Measurements from ENCODE around the gene ARHGEF1. TPM values are rescaled to one million over a fixed set of nuclear protein-coding genes. Genes with fewer than 3 reads are reported as not detected.

ARHGEF1 gene
- total RNA-seq, 4 donors from 2014 or later, result 12.1 to 21.6 (median 15.5) TPM

DNA sequence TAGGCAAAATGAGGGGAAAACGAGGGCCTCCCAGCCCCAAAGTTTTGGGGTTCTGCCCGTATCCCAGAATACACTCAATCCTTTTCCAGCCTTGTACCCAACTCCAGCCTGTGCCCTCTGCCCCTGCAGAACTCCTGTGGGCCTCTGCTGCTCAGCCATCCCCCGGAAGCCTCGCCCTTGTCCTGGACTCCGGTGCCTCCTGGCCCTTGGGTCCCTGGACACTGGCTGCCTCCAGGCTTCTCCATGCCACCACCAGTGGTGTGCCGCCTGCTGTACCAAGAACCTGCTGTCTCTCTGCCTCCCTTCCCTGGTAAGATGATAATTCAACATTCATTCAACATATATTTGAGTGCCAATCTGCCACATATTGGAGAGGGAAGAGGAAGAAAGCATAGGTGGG lies 34.3 kb upstream of the ARHGEF1 start:
- Histone ChIP-seq H3K36me3 (no peaks in the 10 kb centered on the region), H3K9me3 (no peaks in the 10 kb centered on the region), H3K27me3 (peaks cover 0 to 3% (median 0%) of the 10 kb centered on the region in 3 donors), H3K4me3 (no peak overlapping the region), H3K4me1 (no peaks in the 10 kb centered on the region), H3K27ac (no peak overlapping the region)
- no peak for ATAC-seq
- TF ChIP-seq, protein P1, sequence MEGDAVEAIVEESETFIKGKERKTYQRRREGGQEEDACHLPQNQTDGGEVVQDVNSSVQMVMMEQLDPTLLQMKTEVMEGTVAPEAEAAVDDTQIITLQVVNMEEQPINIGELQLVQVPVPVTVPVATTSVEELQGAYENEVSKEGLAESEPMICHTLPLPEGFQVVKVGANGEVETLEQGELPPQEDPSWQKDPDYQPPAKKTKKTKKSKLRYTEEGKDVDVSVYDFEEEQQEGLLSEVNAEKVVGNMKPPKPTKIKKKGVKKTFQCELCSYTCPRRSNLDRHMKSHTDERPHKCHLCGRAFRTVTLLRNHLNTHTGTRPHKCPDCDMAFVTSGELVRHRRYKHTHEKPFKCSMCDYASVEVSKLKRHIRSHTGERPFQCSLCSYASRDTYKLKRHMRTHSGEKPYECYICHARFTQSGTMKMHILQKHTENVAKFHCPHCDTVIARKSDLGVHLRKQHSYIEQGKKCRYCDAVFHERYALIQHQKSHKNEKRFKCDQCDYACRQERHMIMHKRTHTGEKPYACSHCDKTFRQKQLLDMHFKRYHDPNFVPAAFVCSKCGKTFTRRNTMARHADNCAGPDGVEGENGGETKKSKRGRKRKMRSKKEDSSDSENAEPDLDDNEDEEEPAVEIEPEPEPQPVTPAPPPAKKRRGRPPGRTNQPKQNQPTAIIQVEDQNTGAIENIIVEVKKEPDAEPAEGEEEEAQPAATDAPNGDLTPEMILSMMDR (IDR thresholded peaks at IDR 0.05 in 4 of 5, conservative IDR thresholded peaks at IDR 0.05 in 1 of 5), result no peak
- no peak for TF ChIP-seq POLR2A (IDR thresholded peaks at IDR 0.05)
- no peak for DNase-seq
- intact Hi-C loops (cut with DNase I; ENCODE audit: low total_unique reads) (no loop called here), in situ Hi-C loops (cut with MboI; ENCODE audit: low sequenced_read_pairs in 4 of 4) (no loop called here)

DNA sequence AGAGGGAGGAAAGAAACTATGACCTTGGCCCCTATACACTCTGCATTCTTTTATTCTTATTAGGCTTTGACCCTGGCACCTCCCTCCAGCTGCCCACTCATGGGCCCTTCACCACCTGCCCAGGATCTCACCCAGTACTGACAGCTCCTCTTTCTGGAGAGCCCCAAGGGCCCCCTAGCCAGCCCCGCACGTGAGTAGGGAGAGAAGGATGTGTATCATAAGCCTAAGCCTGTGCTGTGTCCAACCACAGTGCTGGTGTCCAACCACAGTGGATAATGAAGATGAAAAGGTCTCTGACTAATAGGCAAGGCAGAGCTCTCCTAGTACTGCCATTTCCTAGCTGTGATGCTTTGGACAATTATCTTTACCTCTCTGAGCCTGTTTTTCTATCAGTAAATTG lies 33.9 kb upstream of the ARHGEF1 start:
- Histone ChIP-seq H3K9me3 (no peaks in the 10 kb centered on the region), H3K27ac (no peak overlapping the region), H3K4me1 (no peaks in the 10 kb centered on the region), H3K36me3 (no peaks in the 10 kb centered on the region), H3K27me3 (peaks cover 0 to 3% (median 0%) of the 10 kb centered on the region in 3 donors), H3K4me3 (no peak overlapping the region)
- in situ Hi-C loops (cut with MboI; ENCODE audit: low sequenced_read_pairs in 4 of 4) (no loop called here), intact Hi-C loops (cut with DNase I; ENCODE audit: low total_unique reads) (no loop called here)
- DNase-seq (no peak), ATAC-seq (no peak)
- no peak for TF ChIP-seq POLR2A (IDR thresholded peaks at IDR 0.05)
- TF ChIP-seq, protein P1 (IDR thresholded peaks at IDR 0.05 in 4 of 5, conservative IDR thresholded peaks at IDR 0.05 in 1 of 5), result no peak

DNA sequence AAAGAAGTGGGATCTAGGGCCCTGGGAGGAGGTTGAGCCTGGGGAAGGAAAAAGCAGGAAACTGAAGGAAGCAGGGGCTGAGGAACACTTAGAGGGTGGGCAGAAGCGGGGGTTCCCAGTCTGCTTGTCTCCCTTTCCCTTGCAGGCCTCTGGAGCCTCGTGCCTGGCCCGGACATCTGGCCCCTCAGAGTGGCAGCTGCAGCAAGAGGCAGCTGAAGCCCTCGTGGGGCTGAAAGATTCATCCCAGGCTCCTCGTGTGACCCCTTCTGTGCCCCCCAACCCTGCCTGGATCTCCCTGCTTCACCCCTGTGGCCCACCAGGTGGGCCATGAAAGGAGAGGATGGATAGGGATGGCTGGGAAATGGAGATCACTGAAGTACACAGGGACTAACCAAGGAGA lies 32.6 kb upstream of the ARHGEF1 start:
- no peak for ATAC-seq
- H3K27me3 ChIP-seq, result peaks cover 0 to 3% (median 0%) of the 10 kb centered on the region in 3 donors

DNA sequence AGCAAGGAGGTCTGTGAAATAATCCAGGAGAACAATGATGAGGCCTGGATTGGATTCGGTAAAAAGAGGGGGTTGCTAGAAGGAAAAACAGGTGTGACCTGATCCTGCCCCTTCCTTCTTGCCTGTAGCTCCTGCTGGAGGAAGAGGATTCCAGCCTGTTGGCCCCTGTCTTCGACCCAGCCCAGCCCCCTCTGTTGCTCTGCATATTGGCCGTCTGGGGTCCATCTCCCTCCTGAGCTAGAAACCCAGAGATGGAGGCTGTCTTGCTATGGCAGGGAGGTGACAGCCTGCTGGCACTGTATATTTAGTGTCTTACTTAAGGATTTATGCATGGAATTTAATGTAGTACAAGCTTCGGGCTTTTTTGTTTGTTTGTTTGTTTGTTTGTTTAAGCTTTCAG lies 31.5 kb upstream of the ARHGEF1 start:
- Histone ChIP-seq H3K27me3 (peaks cover 0 to 3% (median 0%) of the 10 kb centered on the region in 3 donors), H3K4me3 (no peak overlapping the region), H3K27ac (no peak overlapping the region), H3K36me3 (no peaks in the 10 kb centered on the region), H3K9me3 (no peaks in the 10 kb centered on the region), H3K4me1 (no peaks in the 10 kb centered on the region)
- in situ Hi-C loops (cut with MboI; ENCODE audit: low sequenced_read_pairs in 4 of 4), result loop anchor here in 1 of 4 donors (10.0 kb wide), 1 partner anchor 103 kb away; the partner anchor contains the start of gene RABAC1
- intact Hi-C loops (cut with DNase I; ENCODE audit: low total_unique reads), result no loop called here
- TF ChIP-seq POLR2A (IDR thresholded peaks at IDR 0.05), result no peak
- TF ChIP-seq, protein P1 (IDR thresholded peaks at IDR 0.05 in 4 of 5, conservative IDR thresholded peaks at IDR 0.05 in 1 of 5), result no peak
- ATAC-seq, result no peak
- DNase-seq, result no peak

More for the DNA sequence above, 32.6 kb upstream of the ARHGEF1 start:
- intact Hi-C loops (cut with DNase I; ENCODE audit: low total_unique reads), result no loop called here
- Histone ChIP-seq H3K4me1 (no peaks in the 10 kb centered on the region), H3K9me3 (no peaks in the 10 kb centered on the region), H3K27ac (no peak overlapping the region), H3K4me3 (no peak overlapping the region), H3K36me3 (no peaks in the 10 kb centered on the region)
- TF ChIP-seq, protein P1 (IDR thresholded peaks at IDR 0.05 in 4 of 5, conservative IDR thresholded peaks at IDR 0.05 in 1 of 5), result no peak
- in situ Hi-C loops (cut with MboI; ENCODE audit: low sequenced_read_pairs in 4 of 4), result loop anchor here in 1 of 4 donors (10.0 kb wide), 1 partner anchor 104 kb away; the partner anchor contains the start of gene RABAC1
- DNase-seq, result no peak

DNA sequence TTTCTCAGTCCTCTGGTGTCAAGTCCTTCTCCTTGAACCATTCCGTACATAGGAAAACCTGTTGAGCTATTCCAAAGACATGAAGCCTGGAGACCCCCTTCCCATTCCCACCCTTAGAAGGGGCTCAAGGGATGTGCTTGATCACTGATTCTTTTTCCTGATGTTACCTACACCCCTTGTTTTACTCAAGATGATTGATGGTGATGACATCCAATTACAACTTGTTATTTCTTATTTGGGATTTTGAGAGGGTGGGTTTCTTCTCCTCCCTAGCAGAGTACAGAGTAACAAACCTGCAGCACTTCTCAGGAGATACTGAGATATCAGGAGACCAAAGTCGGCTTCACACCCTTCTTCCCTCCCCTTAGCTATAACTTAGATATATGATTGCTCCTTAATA lies 29.6 kb upstream of the ARHGEF1 start:
- no peak for TF ChIP-seq POLR2A (IDR thresholded peaks at IDR 0.05)
- TF ChIP-seq, protein P1 (IDR thresholded peaks at IDR 0.05 in 4 of 5, conservative IDR thresholded peaks at IDR 0.05 in 1 of 5), result no peak

More for the DNA sequence above, 29.6 kb upstream of the ARHGEF1 start:
- intact Hi-C loops (cut with DNase I; ENCODE audit: low total_unique reads) (no loop called here), in situ Hi-C loops (cut with MboI; ENCODE audit: low sequenced_read_pairs in 4 of 4) (loop anchor here in 1 of 4 donors (10.0 kb wide), 1 partner anchor 101 kb away; the partner anchor contains the start of gene RABAC1)
- Histone ChIP-seq H3K9me3 (no peaks in the 10 kb centered on the region), H3K4me1 (no peaks in the 10 kb centered on the region), H3K27me3 (peaks cover 0 to 3% (median 0%) of the 10 kb centered on the region in 3 donors), H3K27ac (no peak overlapping the region), H3K36me3 (no peaks in the 10 kb centered on the region), H3K4me3 (no peak overlapping the region)
- no peak for ATAC-seq
- DNase-seq, result no peak
